NB4 (cell line): Measurements from ENCODE around the gene UNC5A.

Experiments
- DNase-seq: peaks from one replicate; pipeline ENCODE4 v3.0.0; 2010; ENCODE audit warnings: low read depth
- H3K4me3 ChIP-seq: one replicate; pipeline ENCODE4 v1.5.1; 2011; ENCODE audit warnings: mild to moderate bottlenecking, low read depth, low read length, moderate library complexity
- MAX ChIP-seq: IDR thresholded peaks from 2 replicates; pipeline ENCODE4 v1.6.1; 2011; ENCODE audit warnings: low read depth, low read length
- MYC ChIP-seq: IDR thresholded peaks from 2 replicates; pipeline ENCODE4 v1.6.1; 2011; ENCODE audit warnings: low read depth, low read length
- POLR2A ChIP-seq: IDR thresholded peaks from 2 replicates; pipeline ENCODE4 v1.6.1; 2011; ENCODE audit warnings: mild to moderate bottlenecking; ENCODE audit not compliant: insufficient read length; ENCODE audit errors: extremely low read depth
- TF ChIP-seq, protein P1 (sequence below): IDR thresholded peaks from one replicate; pipeline ENCODE4 v1.5.1; 2012; ENCODE audit warnings: low read depth, low read length

The UNC5A gene

GRCh38 chr5:176881021-176881749, 70.8 kb downstream of the UNC5A start:
- H3K4me3 ChIP-seq = no peak overlapping the region
- no peak for TF ChIP-seq MYC
- no peak for DNase-seq

DNA sequence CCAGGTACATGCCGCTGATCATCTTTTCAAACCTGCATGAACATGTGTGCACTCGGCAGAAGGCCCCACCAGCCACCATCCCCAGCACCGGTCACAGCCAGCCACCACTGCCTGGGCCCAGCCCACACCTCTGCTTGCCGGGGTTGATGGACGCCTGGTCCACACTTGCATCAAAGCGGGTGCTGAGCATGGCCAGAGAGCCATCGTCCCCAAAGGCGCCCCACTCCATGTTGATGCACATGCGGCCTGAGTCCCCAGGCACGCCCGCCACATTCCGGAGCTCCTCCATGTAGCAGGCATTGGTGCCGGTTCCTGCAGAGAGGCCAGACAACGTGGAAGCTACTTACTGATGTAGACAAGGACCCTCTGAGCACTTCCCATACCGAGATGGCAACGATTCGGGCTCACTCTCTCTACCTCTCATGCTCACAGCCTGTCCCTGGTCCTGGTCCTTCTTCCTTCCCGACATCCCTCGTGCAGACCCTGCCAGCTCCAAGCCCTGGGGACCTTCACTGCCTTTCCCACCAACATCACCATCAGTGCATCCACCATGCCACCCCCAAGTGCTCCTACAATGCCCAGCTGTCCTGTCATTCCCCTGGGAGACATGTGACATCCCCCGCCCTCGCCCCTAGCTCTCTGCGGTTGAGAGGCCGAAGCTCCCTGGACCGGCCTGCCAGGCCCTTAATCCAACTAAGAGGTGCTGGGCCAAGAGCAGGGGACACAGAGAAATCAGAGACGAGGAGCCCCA, 71.6 kb downstream of the UNC5A start:
- no peak overlapping the region for H3K4me3 ChIP-seq
- no peak for DNase-seq
- TF ChIP-seq POLR2A = no peak
- no peak for TF ChIP-seq MYC
- TF ChIP-seq, protein P1, sequence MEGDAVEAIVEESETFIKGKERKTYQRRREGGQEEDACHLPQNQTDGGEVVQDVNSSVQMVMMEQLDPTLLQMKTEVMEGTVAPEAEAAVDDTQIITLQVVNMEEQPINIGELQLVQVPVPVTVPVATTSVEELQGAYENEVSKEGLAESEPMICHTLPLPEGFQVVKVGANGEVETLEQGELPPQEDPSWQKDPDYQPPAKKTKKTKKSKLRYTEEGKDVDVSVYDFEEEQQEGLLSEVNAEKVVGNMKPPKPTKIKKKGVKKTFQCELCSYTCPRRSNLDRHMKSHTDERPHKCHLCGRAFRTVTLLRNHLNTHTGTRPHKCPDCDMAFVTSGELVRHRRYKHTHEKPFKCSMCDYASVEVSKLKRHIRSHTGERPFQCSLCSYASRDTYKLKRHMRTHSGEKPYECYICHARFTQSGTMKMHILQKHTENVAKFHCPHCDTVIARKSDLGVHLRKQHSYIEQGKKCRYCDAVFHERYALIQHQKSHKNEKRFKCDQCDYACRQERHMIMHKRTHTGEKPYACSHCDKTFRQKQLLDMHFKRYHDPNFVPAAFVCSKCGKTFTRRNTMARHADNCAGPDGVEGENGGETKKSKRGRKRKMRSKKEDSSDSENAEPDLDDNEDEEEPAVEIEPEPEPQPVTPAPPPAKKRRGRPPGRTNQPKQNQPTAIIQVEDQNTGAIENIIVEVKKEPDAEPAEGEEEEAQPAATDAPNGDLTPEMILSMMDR = no peak
- no peak for TF ChIP-seq MAX

DNA sequence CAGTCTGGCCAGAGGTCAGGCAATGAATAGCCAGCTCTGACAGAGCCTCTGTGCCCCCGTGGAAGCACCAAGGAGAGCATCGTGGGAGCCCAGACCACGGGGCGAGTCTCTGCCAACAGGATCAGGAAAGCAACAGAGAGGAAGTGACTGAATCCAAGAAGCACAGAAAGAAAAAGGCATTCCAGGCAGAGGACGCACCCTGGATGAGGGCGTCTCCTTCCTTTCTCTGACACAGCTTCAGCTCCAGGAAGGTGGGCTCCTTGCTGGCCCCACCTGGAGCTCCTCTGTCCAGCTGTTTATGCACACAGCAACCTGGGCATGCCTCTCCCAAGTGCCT, 72.2 kb downstream of the UNC5A start:
- H3K4me3 ChIP-seq = no peak overlapping the region
- TF ChIP-seq MYC = no peak

GRCh38 chr5:176883700-176884570, 73.6 kb downstream of the UNC5A start:
- H3K4me3 ChIP-seq = no peak overlapping the region
- TF ChIP-seq POLR2A (no peak), MAX (no peak), MYC (no peak)
- TF ChIP-seq, protein P1 = no peak
- no peak for DNase-seq

More for the DNA sequence above, 72.2 kb downstream of the UNC5A start:
- DNase-seq = no peak

DNA sequence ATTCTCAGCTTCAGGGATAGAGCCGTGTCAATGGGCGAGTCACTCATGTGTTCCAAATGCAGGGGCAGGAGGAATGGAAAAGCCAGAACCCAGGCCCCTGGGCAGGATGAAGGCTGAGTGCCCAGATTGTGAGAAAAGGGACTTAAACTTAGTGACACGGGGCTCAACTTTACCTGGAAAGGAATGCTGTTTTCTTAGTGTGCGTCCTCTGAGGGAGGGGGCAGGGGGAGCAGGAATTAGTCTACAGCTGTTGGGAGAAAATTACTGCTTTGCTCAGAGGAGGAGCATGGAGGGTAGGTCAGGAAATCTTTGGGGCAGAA, 74.2 kb downstream of the UNC5A start:
- TF ChIP-seq, protein P1 = no peak
- TF ChIP-seq POLR2A (no peak), MAX (no peak), MYC (no peak)
- no peak for DNase-seq
- no peak overlapping the region for H3K4me3 ChIP-seq

DNA sequence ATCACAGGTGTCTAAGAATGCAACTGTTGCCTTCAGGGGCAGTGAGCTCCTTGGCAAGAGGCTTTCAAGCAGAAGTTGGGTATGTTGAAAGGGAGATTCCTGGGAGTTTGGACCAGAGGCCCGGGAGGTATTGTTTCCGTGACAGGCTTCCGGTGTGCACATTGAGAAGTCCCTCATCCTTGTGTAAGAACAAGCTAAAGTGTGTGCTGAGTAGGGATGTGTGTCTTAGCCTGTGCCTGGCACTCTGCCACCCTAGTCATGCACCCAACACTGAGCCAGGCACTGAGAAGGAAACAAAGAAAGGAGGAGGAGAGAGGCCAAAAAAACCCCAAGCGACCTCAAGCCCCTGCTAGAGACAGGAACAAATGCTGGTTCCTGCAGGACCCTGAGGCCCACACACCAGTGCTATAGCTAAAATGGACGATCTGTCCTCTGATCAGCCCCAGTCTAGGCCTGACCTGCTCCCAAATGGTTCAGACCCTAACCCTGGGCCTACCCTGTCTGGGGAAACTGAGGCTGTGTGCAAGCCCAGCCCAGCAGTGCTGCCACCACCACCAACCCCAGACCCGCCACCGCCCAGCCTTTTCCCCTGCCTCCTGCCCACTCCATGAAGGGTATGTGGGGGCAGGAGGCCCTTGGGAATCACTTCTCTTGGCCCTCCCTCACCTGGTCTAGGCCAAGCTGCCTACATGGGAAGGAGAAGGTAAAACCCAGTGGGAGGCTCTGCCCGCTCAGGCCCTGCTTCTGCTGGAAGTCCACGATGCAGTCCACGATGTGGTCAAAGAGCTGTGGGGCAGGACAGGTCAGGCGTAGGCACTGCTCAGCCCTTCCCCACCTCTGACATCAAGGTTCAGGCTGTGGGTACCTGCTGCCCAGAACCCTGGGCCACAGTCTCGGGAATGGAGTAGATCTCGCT, 76.2 kb downstream of the UNC5A start:
- DNase-seq = no peak
- no peak overlapping the region for H3K4me3 ChIP-seq
- TF ChIP-seq MAX (no peak), POLR2A (no peak), MYC (no peak)
- TF ChIP-seq, protein P1 = no peak
